ENCODE results near the gene MYH9. TPM values are rescaled to one million over a fixed set of nuclear protein-coding genes. Genes with fewer than 3 reads are reported as not detected.

MYH9 gene
- total and polyA plus RNA-seq, 2 experiments from 2014 or later = 58.4 to 233 TPM

DNA sequence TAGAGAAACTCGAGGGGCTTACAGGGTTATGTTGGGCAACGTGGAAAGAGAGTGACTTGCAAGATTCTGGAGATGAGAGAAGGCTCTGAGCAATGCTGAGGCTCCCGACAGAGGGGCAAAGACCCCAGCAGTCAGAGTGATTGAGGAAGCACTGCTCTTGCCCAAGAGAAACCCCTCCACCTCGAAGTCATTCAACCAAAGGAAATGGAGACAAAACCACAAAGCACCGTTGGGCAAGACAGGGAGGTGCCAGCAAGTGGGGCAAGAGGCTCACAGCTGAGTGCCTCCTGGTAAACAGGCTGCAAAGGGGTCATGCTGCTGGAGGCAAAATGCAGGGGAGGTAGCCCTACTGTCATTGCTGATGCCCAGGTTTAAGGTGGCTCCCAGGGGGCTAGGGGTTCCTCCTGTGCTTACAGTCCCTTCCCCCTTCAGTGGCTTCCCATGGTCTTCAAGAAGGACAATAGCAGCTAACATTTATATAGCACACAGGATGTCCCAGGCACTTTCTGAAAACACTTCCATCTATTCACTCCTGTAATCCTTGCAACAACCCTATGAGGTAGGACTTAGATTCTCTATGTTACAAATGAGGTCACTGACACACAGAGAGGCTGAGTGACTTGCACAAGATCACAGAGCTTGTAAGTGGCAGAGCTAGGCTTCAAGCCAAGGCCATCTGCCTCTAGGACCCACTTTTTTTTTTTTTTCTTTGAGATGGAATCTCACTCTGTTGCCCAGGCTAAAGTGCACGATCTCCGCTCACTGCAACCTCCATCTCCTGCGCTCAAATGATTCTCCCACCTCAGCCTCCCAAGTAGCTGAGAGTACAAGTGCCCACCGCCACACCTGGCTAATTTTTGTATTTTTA is 18.1 kb upstream of the MYH9 start (continued):
- TF ChIP-seq, protein P1, sequence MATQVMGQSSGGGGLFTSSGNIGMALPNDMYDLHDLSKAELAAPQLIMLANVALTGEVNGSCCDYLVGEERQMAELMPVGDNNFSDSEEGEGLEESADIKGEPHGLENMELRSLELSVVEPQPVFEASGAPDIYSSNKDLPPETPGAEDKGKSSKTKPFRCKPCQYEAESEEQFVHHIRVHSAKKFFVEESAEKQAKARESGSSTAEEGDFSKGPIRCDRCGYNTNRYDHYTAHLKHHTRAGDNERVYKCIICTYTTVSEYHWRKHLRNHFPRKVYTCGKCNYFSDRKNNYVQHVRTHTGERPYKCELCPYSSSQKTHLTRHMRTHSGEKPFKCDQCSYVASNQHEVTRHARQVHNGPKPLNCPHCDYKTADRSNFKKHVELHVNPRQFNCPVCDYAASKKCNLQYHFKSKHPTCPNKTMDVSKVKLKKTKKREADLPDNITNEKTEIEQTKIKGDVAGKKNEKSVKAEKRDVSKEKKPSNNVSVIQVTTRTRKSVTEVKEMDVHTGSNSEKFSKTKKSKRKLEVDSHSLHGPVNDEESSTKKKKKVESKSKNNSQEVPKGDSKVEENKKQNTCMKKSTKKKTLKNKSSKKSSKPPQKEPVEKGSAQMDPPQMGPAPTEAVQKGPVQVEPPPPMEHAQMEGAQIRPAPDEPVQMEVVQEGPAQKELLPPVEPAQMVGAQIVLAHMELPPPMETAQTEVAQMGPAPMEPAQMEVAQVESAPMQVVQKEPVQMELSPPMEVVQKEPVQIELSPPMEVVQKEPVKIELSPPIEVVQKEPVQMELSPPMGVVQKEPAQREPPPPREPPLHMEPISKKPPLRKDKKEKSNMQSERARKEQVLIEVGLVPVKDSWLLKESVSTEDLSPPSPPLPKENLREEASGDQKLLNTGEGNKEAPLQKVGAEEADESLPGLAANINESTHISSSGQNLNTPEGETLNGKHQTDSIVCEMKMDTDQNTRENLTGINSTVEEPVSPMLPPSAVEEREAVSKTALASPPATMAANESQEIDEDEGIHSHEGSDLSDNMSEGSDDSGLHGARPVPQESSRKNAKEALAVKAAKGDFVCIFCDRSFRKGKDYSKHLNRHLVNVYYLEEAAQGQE (IDR thresholded peaks at IDR 0.05; ENCODE audit: unreplicated experiment) = no peak
- TF ChIP-seq, protein P2, sequence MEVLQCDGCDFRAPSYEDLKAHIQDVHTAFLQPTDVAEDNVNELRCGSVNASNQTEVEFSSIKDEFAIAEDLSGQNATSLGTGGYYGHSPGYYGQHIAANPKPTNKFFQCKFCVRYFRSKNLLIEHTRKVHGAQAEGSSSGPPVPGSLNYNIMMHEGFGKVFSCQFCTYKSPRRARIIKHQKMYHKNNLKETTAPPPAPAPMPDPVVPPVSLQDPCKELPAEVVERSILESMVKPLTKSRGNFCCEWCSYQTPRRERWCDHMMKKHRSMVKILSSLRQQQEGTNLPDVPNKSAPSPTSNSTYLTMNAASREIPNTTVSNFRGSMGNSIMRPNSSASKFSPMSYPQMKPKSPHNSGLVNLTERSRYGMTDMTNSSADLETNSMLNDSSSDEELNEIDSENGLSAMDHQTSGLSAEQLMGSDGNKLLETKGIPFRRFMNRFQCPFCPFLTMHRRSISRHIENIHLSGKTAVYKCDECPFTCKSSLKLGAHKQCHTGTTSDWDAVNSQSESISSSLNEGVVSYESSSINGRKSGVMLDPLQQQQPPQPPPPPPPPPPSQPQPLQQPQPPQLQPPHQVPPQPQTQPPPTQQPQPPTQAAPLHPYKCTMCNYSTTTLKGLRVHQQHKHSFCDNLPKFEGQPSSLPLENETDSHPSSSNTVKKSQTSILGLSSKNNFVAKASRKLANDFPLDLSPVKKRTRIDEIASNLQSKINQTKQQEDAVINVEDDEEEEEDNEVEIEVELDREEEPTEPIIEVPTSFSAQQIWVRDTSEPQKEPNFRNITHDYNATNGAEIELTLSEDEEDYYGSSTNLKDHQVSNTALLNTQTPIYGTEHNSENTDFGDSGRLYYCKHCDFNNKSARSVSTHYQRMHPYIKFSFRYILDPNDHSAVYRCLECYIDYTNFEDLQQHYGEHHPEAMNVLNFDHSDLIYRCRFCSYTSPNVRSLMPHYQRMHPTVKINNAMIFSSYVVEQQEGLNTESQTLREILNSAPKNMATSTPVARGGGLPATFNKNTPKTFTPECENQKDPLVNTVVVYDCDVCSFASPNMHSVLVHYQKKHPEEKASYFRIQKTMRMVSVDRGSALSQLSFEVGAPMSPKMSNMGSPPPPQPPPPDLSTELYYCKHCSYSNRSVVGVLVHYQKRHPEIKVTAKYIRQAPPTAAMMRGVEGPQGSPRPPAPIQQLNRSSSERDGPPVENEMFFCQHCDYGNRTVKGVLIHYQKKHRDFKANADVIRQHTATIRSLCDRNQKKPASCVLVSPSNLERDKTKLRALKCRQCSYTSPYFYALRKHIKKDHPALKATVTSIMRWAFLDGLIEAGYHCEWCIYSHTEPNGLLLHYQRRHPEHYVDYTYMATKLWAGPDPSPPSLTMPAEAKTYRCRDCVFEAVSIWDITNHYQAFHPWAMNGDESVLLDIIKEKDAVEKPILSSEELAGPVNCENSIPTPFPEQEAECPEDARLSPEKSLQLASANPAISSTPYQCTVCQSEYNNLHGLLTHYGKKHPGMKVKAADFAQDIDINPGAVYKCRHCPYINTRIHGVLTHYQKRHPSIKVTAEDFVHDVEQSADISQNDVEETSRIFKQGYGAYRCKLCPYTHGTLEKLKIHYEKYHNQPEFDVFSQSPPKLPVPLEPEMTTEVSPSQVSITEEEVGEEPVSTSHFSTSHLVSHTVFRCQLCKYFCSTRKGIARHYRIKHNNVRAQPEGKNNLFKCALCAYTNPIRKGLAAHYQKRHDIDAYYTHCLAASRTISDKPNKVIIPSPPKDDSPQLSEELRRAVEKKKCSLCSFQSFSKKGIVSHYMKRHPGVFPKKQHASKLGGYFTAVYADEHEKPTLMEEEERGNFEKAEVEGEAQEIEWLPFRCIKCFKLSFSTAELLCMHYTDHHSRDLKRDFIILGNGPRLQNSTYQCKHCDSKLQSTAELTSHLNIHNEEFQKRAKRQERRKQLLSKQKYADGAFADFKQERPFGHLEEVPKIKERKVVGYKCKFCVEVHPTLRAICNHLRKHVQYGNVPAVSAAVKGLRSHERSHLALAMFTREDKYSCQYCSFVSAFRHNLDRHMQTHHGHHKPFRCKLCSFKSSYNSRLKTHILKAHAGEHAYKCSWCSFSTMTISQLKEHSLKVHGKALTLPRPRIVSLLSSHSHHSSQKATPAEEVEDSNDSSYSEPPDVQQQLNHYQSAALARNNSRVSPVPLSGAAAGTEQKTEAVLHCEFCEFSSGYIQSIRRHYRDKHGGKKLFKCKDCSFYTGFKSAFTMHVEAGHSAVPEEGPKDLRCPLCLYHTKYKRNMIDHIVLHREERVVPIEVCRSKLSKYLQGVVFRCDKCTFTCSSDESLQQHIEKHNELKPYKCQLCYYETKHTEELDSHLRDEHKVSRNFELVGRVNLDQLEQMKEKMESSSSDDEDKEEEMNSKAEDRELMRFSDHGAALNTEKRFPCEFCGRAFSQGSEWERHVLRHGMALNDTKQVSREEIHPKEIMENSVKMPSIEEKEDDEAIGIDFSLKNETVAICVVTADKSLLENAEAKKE (CRISPR knock-in tag; IDR thresholded peaks at IDR 0.05) = no peak

DNA sequence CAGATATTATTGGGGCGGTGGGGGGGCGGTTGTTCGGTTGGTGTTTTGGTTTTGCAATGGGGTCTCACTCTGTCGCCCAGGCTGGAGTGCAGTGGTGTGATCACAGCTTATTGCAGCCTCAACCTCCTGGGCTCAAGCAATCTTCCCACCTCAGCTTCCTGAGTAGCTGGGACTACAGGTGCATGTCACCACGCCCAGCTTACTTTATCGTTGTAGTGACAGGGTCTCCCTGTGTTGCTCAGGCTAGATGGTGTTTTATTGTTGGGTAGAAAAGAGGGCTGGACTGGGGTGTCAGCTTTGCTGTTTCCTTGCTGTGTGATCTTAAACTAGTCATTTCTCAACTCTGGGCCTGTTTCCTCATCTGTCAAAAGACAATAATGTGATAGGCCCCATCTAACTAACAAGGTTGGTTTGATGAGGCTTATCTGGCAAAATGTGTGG is 17.5 kb upstream of the MYH9 start:
- Histone ChIP-seq H3K36me3 (ENCODE audit: insufficient read depth) (no peaks in the 10 kb centered on the region), H2AFZ (no peak overlapping the region), H3K79me2 (replicated peaks; ENCODE audit: insufficient read depth) (no peaks in the 10 kb centered on the region), H3F3A (replicated peaks; ENCODE audit: low read depth) (peaks cover under 1% of the 10 kb centered on the region; the same call in 1 of the 2 replicates), H4K20me1 (replicated peaks; ENCODE audit: insufficient read depth) (no peaks in the 10 kb centered on the region), H3K9me2 (ENCODE audit: insufficient read depth) (no peaks in the 10 kb centered on the region), H3K27ac (ENCODE audit: low read depth) (no peak overlapping the region), H3K4me3 (no peak overlapping the region), H3K27me3 (ENCODE audit: insufficient read depth) (no peaks in the 10 kb centered on the region), H3K4me1 (ENCODE audit: insufficient read depth) (peaks cover 5% of the 10 kb centered on the region), H3K4me2 (no peak overlapping the region)
- Mint-ChIP-seq H3K4me1 (peaks cover 6% of the 10 kb centered on the region), H3K27me3 (ENCODE audit: insufficient read depth, low read depth, poor library complexity) (peaks cover 8% of the 10 kb centered on the region), H3K36me3 (ENCODE audit: low read depth) (no peaks in the 10 kb centered on the region), H3K9me3 (no peaks in the 10 kb centered on the region), H3K27ac (no peak overlapping the region), H3K4me3 (no peak overlapping the region)
- ATAC-seq (no peak), DNase-seq (ENCODE audit: low spot score) (no peak)
- no peak for TF ChIP-seq JUNB (IDR thresholded peaks at IDR 0.05; ENCODE audit: unreplicated experiment)
